Measurements from ENCODE around the gene LRRC8D.

The LRRC8D gene

GRCh38 chr1:89883030-89883379 is 62.2 kb downstream of the LRRC8D start:
- Histone ChIP-seq H3K4me3 (no peak overlapping the region), H3K4me2 (no peak overlapping the region), H3K9ac (no peak overlapping the region), H4K20me1 (peaks cover 0 to 90% (median 20%) of the 10 kb centered on the region in 11 experiments; a peak in 15 of 22 replicates), H3K36me3 (peaks cover 80 to 100% (median 91%) of the 10 kb centered on the region in 11 experiments), H3K27ac (no peak overlapping the region), H3K4me1 (peaks cover 0 to 21% (median 9%) of the 10 kb centered on the region in 10 experiments; a peak in 9 of 20 replicates), H3K9me3 (replicated peaks in 1 of 11) (peaks cover 38 to 51% (median 47%) of the 10 kb centered on the region in 11 experiments), H3K27me3 (no peaks in the 10 kb centered on the region)
- TF ChIP-seq Cebpa-rat (IDR thresholded peaks at IDR 0.05), result no peak

- Histone ChIP-seq H3K27ac (no peak overlapping the region), H3K9me3 (replicated peaks in 1 of 11) (peaks cover 25 to 46% (median 36%) of the 10 kb centered on the region in 11 experiments), H4K20me1 (peaks cover 0 to 90% (median 20%) of the 10 kb centered on the region in 11 experiments; a peak in 16 of 22 replicates), H3K4me1 (peaks cover 0 to 25% (median 9%) of the 10 kb centered on the region in 10 experiments; a peak in 9 of 20 replicates), H3K9ac (no peak overlapping the region), H3K4me3 (no peak overlapping the region), H3K27me3 (no peaks in the 10 kb centered on the region), H3K4me2 (0 out of 22 replicates have a peak overlapping the region, but pooled peaks of 1 of the 11 experiments have one; percentile 2), H3K36me3 (peaks cover 75 to 100% (median 88%) of the 10 kb centered on the region in 11 experiments)
- TF ChIP-seq Cebpa-rat (IDR thresholded peaks at IDR 0.05), result no peak
Observed at GRCh38 chr1:89884718-89885596, 64.1 kb downstream of the LRRC8D start.

GRCh38 chr1:89887270-89887669 is 66.4 kb downstream of the LRRC8D start:
- TF ChIP-seq Cebpa-rat (IDR thresholded peaks at IDR 0.05), result no peak
- peaks cover 0 to 100% (median 25%) of the 10 kb centered on the region in 11 experiments; a peak in 16 of 22 replicates for H4K20me1 ChIP-seq
- H3K4me2 ChIP-seq, result no peak overlapping the region
- no peaks in the 10 kb centered on the region for H3K27me3 ChIP-seq
- H3K9ac ChIP-seq, result no peak overlapping the region
- H3K36me3 ChIP-seq, result peaks cover 73 to 100% (median 87%) of the 10 kb centered on the region in 11 experiments
- H3K27ac ChIP-seq, result no peak overlapping the region
- no peak overlapping the region for H3K4me3 ChIP-seq
- peaks cover 12 to 40% (median 23%) of the 10 kb centered on the region in 10 experiments; a peak in 18 of 20 replicates for H3K4me1 ChIP-seq
- H3K9me3 ChIP-seq (replicated peaks in 1 of 11), result peaks cover 2 to 30% (median 18%) of the 10 kb centered on the region in 11 experiments; a peak in 21 of 22 replicates

- Histone ChIP-seq H3K4me1 (peaks cover 13 to 40% (median 25%) of the 10 kb centered on the region in 10 experiments; a peak in 18 of 20 replicates), H3K36me3 (peaks cover 72 to 100% (median 87%) of the 10 kb centered on the region in 11 experiments), H3K27me3 (no peaks in the 10 kb centered on the region), H3K4me3 (no peak overlapping the region), H3K27ac (no peak overlapping the region), H3K9me3 (replicated peaks in 1 of 11) (peaks cover 0 to 26% (median 15%) of the 10 kb centered on the region in 11 experiments; a peak in 16 of 22 replicates), H3K9ac (no peak overlapping the region), H4K20me1 (peaks cover 0 to 100% (median 29%) of the 10 kb centered on the region in 11 experiments; a peak in 16 of 22 replicates), H3K4me2 (no peak overlapping the region)
- no peak for TF ChIP-seq Cebpa-rat (IDR thresholded peaks at IDR 0.05)
Observed at GRCh38 chr1:89887713-89888112, 66.9 kb downstream of the LRRC8D start.

GRCh38 chr1:89888480-89889322 is 67.9 kb downstream of the LRRC8D start:
- Histone ChIP-seq H4K20me1 (peaks cover 0 to 100% (median 28%) of the 10 kb centered on the region in 11 experiments; a peak in 15 of 22 replicates), H3K27ac (no peak overlapping the region), H3K4me3 (no peak overlapping the region), H3K9ac (no peak overlapping the region), H3K4me1 (peaks cover 12 to 36% (median 20%) of the 10 kb centered on the region in 10 experiments; a peak in 18 of 20 replicates), H3K27me3 (no peaks in the 10 kb centered on the region), H3K9me3 (replicated peaks in 1 of 11) (peaks cover 0 to 22% (median 13%) of the 10 kb centered on the region in 11 experiments; a peak in 15 of 22 replicates), H3K36me3 (peaks cover 65 to 97% (median 81%) of the 10 kb centered on the region in 11 experiments; a peak in 21 of 22 replicates), H3K4me2 (no peak overlapping the region)
- no peak for TF ChIP-seq Cebpa-rat (IDR thresholded peaks at IDR 0.05)

GRCh38 chr1:89889323-89889615 is 68.4 kb downstream of the LRRC8D start:
- no peaks in the 10 kb centered on the region for H3K27me3 ChIP-seq
- H3K9me3 ChIP-seq (replicated peaks in 1 of 11), result peaks cover 0 to 22% (median 13%) of the 10 kb centered on the region in 11 experiments; a peak in 15 of 22 replicates
- peaks cover 66 to 97% (median 81%) of the 10 kb centered on the region in 11 experiments; a peak in 21 of 22 replicates for H3K36me3 ChIP-seq
- H4K20me1 ChIP-seq, result peaks cover 0 to 100% (median 29%) of the 10 kb centered on the region in 11 experiments; a peak in 15 of 22 replicates
- H3K4me1 ChIP-seq, result peaks cover 9 to 30% (median 17%) of the 10 kb centered on the region in 10 experiments; a peak in 16 of 20 replicates
- H3K27ac ChIP-seq, result no peak overlapping the region
- H3K9ac ChIP-seq, result no peak overlapping the region
- no peak for TF ChIP-seq Cebpa-rat (IDR thresholded peaks at IDR 0.05)
- no peak overlapping the region for H3K4me2 ChIP-seq
- H3K4me3 ChIP-seq, result no peak overlapping the region

- no peaks in the 10 kb centered on the region for H3K27me3 ChIP-seq
- peaks cover 62 to 90% (median 75%) of the 10 kb centered on the region in 11 experiments; a peak in 21 of 22 replicates for H3K36me3 ChIP-seq
- H3K9me3 ChIP-seq (replicated peaks in 1 of 11), result peaks cover 0 to 22% (median 13%) of the 10 kb centered on the region in 11 experiments; a peak in 15 of 22 replicates
- peaks cover 9 to 24% (median 15%) of the 10 kb centered on the region in 10 experiments; a peak in 16 of 20 replicates for H3K4me1 ChIP-seq
- H3K4me2 ChIP-seq, result peak overlapping the region in 5 of 11 experiments; percentile 27 to 38 (median 33); a peak in 8 of 22 replicates
- no peak overlapping the region for H3K4me3 ChIP-seq
- no peak overlapping the region; a peak in 2 of 22 replicates for H3K27ac ChIP-seq
- H4K20me1 ChIP-seq, result peaks cover 0 to 100% (median 25%) of the 10 kb centered on the region in 11 experiments; a peak in 15 of 22 replicates
- no peak overlapping the region for H3K9ac ChIP-seq
- no peak for TF ChIP-seq Cebpa-rat (IDR thresholded peaks at IDR 0.05)
Observed at GRCh38 chr1:89890085-89890752, 69.4 kb downstream of the LRRC8D start.

GRCh38 chr1:89892816-89893215 is 72.0 kb downstream of the LRRC8D start:
- H3K27ac ChIP-seq, result no peak overlapping the region
- peaks cover 9 to 30% (median 20%) of the 10 kb centered on the region in 10 experiments; a peak in 17 of 20 replicates for H3K4me1 ChIP-seq
- TF ChIP-seq Cebpa-rat (IDR thresholded peaks at IDR 0.05), result no peak

More at GRCh38 chr1:89892816-89893215, 72.0 kb downstream of the LRRC8D start:
- H3K4me2 ChIP-seq, result no peak overlapping the region
- H3K9me3 ChIP-seq (replicated peaks in 1 of 11), result peaks cover 0 to 22% (median 13%) of the 10 kb centered on the region in 11 experiments; a peak in 15 of 22 replicates
- no peak overlapping the region for H3K9ac ChIP-seq
- peaks cover 0 to 100% (median 24%) of the 10 kb centered on the region in 11 experiments; a peak in 13 of 22 replicates for H4K20me1 ChIP-seq
- peaks cover 60 to 87% (median 73%) of the 10 kb centered on the region in 11 experiments for H3K36me3 ChIP-seq
- H3K4me3 ChIP-seq, result no peak overlapping the region
- H3K27me3 ChIP-seq, result no peaks in the 10 kb centered on the region

Data from BLaER1 treated with 17β-estradiol and CSF1 and Interleukin-3, amounts not matched to agents 10 nM and 100 nM (cell line).